Common myeloid progenitor, CD34-positive (primary cell): ENCODE data around the gene WDR62.
A peak's percentile ranks its signal among the peaks of the same experiment; 100 is the strongest.

Experiments used
- CTCF ChIA-PET: fragments of 350-600 bp; sonication (Branson Sonifier 250); formaldehyde crosslinking; loops from one replicate; lab custom pipeline; 2021; ENCODE audit warnings: antibody characterized with exemption; lab: Charles Lee
- POLR2A ChIA-PET: fragments of 350-600 bp; sonication (Branson Sonifier 250); formaldehyde crosslinking; loops from one replicate; lab custom pipeline; 2021; ENCODE audit warnings: antibody characterized with exemption; lab: Charles Lee
- DNase-seq, 3 donors: peaks; one replicate each; pipeline versions ENCODE4 v3.0.0 to v3.0.0-alpha.2; 2013
- H3K27ac ChIP-seq, 2 experiments: 1 replicate in 1 of 2; 2 replicates in 1 of 2; pipeline ENCODE4 v1.7.0; 2013; ENCODE audit warnings: inconsistent platforms in 2 of 2, low read length in 2 of 2, mild to moderate bottlenecking in 2 of 2, low read depth in 1 of 2, moderate library complexity in 1 of 2; ENCODE audit not compliant: severe bottlenecking in 2 of 2, insufficient read depth in 1 of 2, poor library complexity in 1 of 2
- H3K27me3 ChIP-seq, 5 experiments: replicated peaks in 2 of 5; 1 replicate in 3 of 5; 2 replicates in 2 of 5; pipeline versions ENCODE4 v1.6.1 to v1.7.0; 2013; ENCODE audit warnings: low read length in 4 of 5, mild to moderate bottlenecking in 2 of 5, moderate library complexity in 2 of 5, inconsistent platforms in 1 of 5; ENCODE audit not compliant: insufficient read depth in 5 of 5, control insufficient read depth in 4 of 5
- H3K36me3 ChIP-seq, 4 experiments: 1 replicate in 2 of 4; 2 replicates in 2 of 4; pipeline versions ENCODE4 v1.6.1 to v1.7.0; 2013; ENCODE audit warnings: low read length in 3 of 4, control low read depth in 1 of 4, mild to moderate bottlenecking in 1 of 4; ENCODE audit not compliant: control insufficient read depth in 4 of 4, insufficient read depth in 4 of 4
- H3K4me1 ChIP-seq, 4 experiments: 1 replicate in 3 of 4; 2 replicates in 1 of 4; pipeline versions ENCODE4 v1.6.1 to v1.7.1; 2013; ENCODE audit warnings: low read length in 3 of 4, mild to moderate bottlenecking in 3 of 4, control low read depth in 1 of 4, inconsistent platforms in 1 of 4, moderate library complexity in 1 of 4; ENCODE audit not compliant: control insufficient read depth in 4 of 4, insufficient read depth in 4 of 4; ENCODE audit errors: control extremely low read depth in 1 of 4
- H3K4me3 ChIP-seq, 7 experiments: 1 replicate in 4 of 7; 2 replicates in 3 of 7; pipeline versions ENCODE4 v1.5.1 to v1.7.0; 2013; ENCODE audit warnings: mild to moderate bottlenecking in 7 of 7, low read length in 6 of 7, moderate library complexity in 6 of 7, inconsistent platforms in 2 of 7, low read depth in 2 of 7, control low read depth in 1 of 7; ENCODE audit not compliant: insufficient read depth in 4 of 7, control insufficient read depth in 1 of 7; ENCODE audit errors: extremely low read depth in 1 of 7
- H3K9me3 ChIP-seq, 5 experiments: 1 replicate in 4 of 5; 2 replicates in 1 of 5; pipeline versions ENCODE4 v1.6.1 to v1.7.1; 2013; ENCODE audit warnings: low read length in 4 of 5, mild to moderate bottlenecking in 2 of 5, inconsistent platforms in 1 of 5, low read depth in 1 of 5, moderate library complexity in 1 of 5; ENCODE audit not compliant: control insufficient read depth in 4 of 5, insufficient read depth in 2 of 5; ENCODE audit errors: control extremely low read depth in 1 of 5
- WGBS: methylation state at CpG from one replicate; pipeline ENCODE4 v1.1.5; 2013; ENCODE audit not compliant: insufficient coverage; 5-methylcytosine and 5-hydroxymethylcytosine counted together

The WDR62 gene

DNA sequence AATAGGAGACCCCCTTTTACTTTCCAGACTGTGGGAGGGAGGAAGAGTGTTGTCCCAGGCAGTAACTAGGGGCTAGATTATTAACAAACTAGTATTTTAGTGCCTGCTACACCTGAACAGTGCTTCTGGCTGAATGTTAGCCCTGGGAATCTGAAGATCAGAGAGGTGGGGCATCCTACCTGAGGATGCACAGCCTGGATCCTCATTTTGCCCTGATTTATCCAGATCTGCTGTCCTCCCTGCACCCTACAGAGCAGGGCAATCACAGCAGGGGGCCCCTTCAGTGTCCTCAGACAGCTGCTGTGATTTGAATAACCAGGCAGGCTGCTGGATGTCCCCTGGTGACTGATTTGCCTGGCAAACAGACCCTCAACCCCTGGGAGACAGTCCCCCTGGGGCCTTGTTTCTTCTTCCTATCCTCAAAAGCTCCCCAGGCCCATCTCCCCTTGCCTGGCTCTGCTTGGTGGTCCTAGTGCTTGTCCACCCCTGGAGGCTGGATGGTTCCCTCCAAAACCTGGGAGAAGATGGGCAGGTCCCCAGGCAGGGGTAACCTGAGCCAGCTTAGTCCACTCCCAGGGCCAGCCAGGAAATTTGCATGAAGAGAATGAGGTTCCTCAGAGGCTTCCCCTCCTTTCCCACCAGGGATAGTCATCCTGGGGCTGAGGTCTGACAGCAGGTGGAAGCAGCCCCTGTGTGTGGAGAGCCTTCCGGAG is 55.9 kb downstream of the WDR62 start, which contains the start of gene OVOL3:
Gene OVOL3, plus strand, starts transcription at position 657 of the 713 bp plus-strand sequence. CDS start 60 bp downstream, outside the sequence.
- peaks cover 0 to 16% (median 14%) of the 10 kb centered on the region in 4 experiments for H3K4me1 ChIP-seq
- POLR2A ChIA-PET, result no interaction called here
- CTCF ChIA-PET, result interaction anchor here (1.2 kb wide), 1 partner anchor 15 kb away, joined by 3 read pairs; no protein-coding TSS in a partner anchor
- H3K9me3 ChIP-seq, result no peaks in the 10 kb centered on the region
- no peaks in the 10 kb centered on the region for H3K27me3 ChIP-seq
- no peak within 1 kb of the TSS for H3K27ac ChIP-seq
- 100% methylated on average over 1 of the region's 1 CpG for WGBS
- H3K36me3 ChIP-seq, result peaks cover 3 to 44% (median 17%) of the 10 kb centered on the region in 4 experiments
- DNase-seq, result no peak
- no peak within 1 kb of the TSS for H3K4me3 ChIP-seq

DNA sequence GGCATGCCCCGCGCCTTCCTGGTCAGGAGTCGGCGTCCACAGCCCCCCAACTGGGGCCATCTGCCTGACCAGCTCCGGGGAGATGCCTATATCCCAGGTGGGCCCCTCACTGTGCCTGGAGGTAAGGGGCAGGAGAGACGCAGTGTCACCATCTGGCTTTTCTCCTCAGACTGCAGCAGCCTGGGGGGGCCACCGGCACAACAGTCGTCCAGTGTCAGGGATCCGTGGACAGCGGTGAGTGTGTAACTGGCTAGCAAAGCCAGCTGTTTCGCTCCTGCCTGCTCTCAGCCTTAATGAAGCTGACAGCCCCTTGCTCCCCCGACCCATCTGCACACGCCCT is 56.5 kb downstream of the WDR62 start:
- Histone ChIP-seq H3K27ac (no peak overlapping the region), H3K27me3 (no peaks in the 10 kb centered on the region), H3K4me3 (no peak overlapping the region), H3K4me1 (peaks cover 0 to 21% (median 19%) of the 10 kb centered on the region in 4 experiments), H3K9me3 (no peaks in the 10 kb centered on the region), H3K36me3 (peaks cover 3 to 44% (median 17%) of the 10 kb centered on the region in 4 experiments)
- DNase-seq, result no peak
- 95% methylated on average over 13 of the region's 13 CpGs for WGBS
- ChIA-PET CTCF (interaction anchor here (1.2 kb wide), 1 partner anchor 15 kb away, joined by 3 read pairs; no protein-coding TSS in a partner anchor), POLR2A (no interaction called here)

DNA sequence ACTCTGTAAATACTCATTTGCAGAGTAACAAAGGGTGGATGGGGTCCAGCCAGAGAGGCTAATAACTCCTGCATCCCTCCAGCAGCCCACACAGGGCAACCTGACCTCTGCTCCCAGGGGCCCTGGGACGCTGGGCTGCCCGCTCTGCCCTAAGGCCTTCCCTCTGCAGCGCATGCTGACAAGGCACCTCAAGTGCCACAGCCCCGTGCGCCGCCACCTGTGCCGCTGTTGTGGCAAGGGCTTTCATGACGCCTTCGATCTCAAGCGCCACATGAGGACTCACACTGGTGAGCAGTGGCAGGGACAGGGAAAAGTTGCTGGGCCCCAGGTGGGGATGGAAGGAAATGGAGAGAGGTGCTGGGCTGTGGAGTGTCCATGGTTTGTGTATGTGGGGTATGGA is 58.0 kb downstream of the WDR62 start:
- DNase-seq, result no peak
- WGBS, result 97% methylated on average over 10 of the region's 10 CpGs
- POLR2A ChIA-PET, result no interaction called here
- H3K4me3 ChIP-seq, result no peak overlapping the region
- H3K27me3 ChIP-seq, result no peaks in the 10 kb centered on the region
- peaks cover 0 to 32% (median 14%) of the 10 kb centered on the region in 4 experiments for H3K36me3 ChIP-seq
- no peaks in the 10 kb centered on the region for H3K9me3 ChIP-seq
- peaks cover 0 to 25% (median 22%) of the 10 kb centered on the region in 4 experiments for H3K4me1 ChIP-seq
- H3K27ac ChIP-seq, result no peak overlapping the region
- CTCF ChIA-PET, result no interaction called here

DNA sequence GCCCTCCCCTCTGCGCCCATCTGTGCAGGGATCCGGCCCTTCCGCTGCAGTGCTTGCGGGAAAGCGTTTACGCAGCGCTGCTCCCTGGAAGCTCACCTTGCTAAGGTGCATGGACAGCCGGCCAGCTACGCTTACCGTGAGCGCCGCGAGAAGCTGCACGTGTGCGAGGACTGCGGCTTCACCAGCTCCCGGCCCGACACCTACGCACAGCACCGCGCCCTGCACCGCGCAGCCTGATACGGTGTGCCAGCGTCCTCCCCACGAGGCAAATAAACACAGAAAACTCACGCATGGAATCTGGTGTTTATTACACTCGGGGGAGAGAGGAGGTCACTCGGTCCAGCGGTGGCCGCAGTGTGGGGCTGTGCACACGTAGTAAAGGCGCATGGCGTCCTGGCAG is 58.7 kb downstream of the WDR62 start:
- Histone ChIP-seq H3K4me3 (peak overlapping the region in 5 of 7 experiments; percentile 50 to 98 (median 90)), H3K36me3 (peaks cover 4 to 34% (median 19%) of the 10 kb centered on the region in 4 experiments), H3K27ac (peak overlapping the region in 1 of 2 experiments; percentile 89), H3K9me3 (no peaks in the 10 kb centered on the region), H3K4me1 (peaks cover 0 to 25% (median 22%) of the 10 kb centered on the region in 4 experiments), H3K27me3 (no peaks in the 10 kb centered on the region)
- DNase-seq, result no peak
- POLR2A ChIA-PET, result no interaction called here
- 99% methylated on average over 28 of the region's 34 CpGs for WGBS
- CTCF ChIA-PET, result no interaction called here

DNA sequence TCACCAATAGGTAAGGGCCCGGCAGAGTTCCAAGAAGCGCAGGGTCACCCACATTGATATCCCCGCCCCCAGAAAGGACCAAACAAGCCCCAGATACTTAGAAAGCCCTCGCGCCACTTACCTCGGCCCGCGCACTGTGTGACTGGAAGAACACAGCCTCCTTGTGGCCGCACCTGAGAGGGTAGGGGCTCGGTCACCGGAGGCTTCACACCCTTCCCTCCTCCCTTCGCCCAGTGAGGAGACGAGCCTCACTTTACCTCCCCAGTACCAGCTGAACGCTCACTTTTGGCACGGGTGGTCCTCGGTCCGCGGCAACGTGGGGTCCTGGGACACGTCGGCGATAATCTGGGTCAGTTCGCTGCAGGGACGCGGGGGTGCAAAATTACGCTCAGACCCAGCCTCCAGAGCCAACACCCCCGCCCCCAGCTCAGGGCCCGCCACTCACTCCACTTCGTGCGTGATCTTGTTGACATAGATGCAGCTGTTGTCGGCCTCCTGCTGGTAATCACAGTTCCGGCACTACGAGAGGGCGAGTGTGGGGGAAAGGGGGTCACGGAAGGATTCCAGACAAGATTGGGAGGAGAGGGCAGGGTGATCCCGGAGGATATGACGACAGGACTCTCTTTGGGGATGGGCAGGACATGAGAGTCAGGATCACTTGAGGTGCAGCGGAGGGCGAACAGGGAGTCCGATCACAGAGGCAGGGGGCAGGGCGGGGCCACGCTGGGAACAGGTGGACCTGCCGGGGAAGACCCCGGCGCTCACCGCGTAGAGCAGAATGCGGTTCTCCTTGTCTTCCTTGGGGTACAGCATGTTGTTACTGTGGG is 59.4 kb downstream of the WDR62 start:
- no peaks in the 10 kb centered on the region for H3K9me3 ChIP-seq
- peaks cover 6 to 40% (median 24%) of the 10 kb centered on the region in 4 experiments for H3K36me3 ChIP-seq
- no peaks in the 10 kb centered on the region for H3K27me3 ChIP-seq
- H3K4me3 ChIP-seq, result peak overlapping the region; percentile 50 to 98 (median 90)
- WGBS, result 18% methylated on average over 45 of the region's 48 CpGs
- peak overlapping the region; percentile 76 to 89 for H3K27ac ChIP-seq
- ChIA-PET CTCF (interaction anchor here (1.2 to 5.1 kb wide), 2 partner anchors 13 to 60 kb away, joined by 3 to 25 read pairs; no protein-coding TSS in a partner anchor), POLR2A (interaction anchor here (1.2 kb wide), 1 partner anchor 25 kb away, joined by 4 read pairs; the partner anchor contains the start of gene CAPNS1)
- DNase-seq, result peak; percentile 19 to 44 (median 30)
- H3K4me1 ChIP-seq, result peaks cover 0 to 25% (median 22%) of the 10 kb centered on the region in 4 experiments

DNA sequence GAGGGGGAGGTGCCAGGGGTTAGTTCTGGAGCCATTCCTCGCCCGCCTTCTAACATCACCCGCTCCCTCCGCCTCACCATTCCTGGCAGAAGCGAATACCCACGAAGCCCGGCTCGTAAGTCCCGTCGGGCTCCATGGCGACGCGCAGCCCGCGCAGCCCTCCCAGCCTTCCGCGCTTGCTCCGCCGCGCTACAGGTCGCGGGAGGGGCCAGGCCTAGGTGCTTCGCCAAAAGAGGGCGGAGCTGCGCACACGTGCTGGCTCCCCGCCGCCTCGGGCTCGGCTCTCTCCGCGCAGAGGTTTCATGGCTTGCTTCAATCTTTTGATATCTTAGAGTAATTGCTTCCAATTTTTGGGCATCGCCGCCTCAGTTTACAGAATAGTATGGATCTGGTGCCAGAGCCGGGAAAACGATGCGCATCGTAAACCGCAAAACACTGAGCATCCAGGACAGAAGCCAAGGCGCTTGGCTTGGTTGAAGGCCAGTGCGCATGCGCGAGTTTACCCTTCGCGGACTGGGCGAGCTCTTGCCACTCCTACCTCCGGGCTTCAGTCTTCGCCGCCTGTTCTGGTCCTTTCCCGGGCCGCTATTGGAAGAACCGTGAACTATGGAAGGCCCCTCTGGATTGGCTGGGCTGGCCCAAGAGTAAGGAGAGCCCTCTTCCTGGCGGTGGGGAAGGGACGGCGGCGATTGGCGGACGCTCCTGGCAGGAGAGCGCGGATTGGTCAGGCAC is 60.2 kb downstream of the WDR62 start, which contains the start of gene POLR2I:
Gene POLR2I, minus strand, starts transcription at position 155 of the 732 bp plus-strand sequence. Its CDS starts 19 bp downstream, at position 136.
- H3K36me3 ChIP-seq, result peaks cover 6 to 44% (median 28%) of the 10 kb centered on the region in 4 experiments
- WGBS, result under 1% methylated on average over 44 of the region's 60 CpGs
- POLR2A ChIA-PET, result interaction anchor here (1.2 kb wide), 1 partner anchor 25 kb away, joined by 4 read pairs; the partner anchor contains the start of gene CAPNS1
- peak; percentile 100 for DNase-seq
- CTCF ChIA-PET, result interaction anchor here (1.2 to 5.1 kb wide), 2 partner anchors 12 to 59 kb away, joined by 3 to 25 read pairs; no protein-coding TSS in a partner anchor
- H3K27ac ChIP-seq, result peak within 1 kb of the TSS; percentile 76 to 89
- peaks cover 0 to 25% (median 22%) of the 10 kb centered on the region in 4 experiments for H3K4me1 ChIP-seq
- no peaks in the 10 kb centered on the region for H3K27me3 ChIP-seq
- H3K4me3 ChIP-seq, result peak within 1 kb of the TSS; percentile 50 to 98 (median 90)
- no peaks in the 10 kb centered on the region for H3K9me3 ChIP-seq
